ENCODE measurements around the gene VGLL4. TPM values are rescaled to one million over a fixed set of nuclear protein-coding genes. Genes with fewer than 3 reads are reported as not detected.
"Not testable (repeated sequence)": the region's sequence is repeated elsewhere in the genome, so short reads cannot be mapped to it uniquely, and the experiment has no call there.

VGLL4 gene
- total RNA-seq, 1 donor from 2014 or later: 120 TPM

DNA sequence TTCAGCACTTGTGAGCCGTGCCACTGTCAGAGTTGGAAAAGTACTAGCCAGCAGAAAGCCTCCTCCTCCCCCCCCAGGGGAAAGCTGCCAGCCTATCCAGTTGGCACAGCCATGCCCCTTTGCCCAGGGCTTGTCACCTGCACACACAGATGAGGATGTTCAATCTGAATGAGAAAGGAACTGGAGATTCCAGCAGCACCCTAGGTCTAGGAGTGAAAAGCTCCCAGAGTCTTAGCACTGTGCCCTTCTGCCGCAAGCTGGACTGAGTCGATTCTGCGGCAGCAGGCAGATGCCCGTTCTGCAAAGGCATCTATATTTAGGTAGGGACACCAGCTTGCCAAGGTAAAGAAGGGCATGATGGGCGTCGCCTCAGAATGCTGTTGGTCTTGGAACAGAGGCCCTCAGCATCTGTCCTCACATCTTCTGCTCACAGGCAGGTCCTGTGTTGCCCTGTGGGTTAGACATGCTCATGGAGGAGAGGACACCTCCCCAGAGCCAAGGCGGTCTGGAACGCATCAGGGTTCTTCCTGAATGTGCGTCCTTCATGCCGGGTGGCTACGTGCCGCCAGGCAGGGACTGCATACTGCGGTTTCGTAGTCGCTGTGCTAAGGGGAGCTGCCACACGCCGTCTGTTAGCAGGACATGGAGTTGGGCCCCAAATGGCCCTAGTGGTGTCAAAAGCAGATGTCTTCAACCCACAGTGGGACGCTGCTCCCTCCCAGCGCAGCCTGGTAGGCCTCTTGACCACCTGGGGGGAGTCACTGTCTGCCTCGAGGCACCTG, 109.5 kb downstream of the VGLL4 start:
- no peaks in the 10 kb centered on the region for H3K9me3 Mint-ChIP-seq (ENCODE audit: unreplicated experiment)

GRCh38 chr3:11532931-11533391, 110.8 kb downstream of the VGLL4 start:
- H3K4me1 Mint-ChIP-seq (ENCODE audit: unreplicated experiment): peaks cover 2% of the 10 kb centered on the region
- no peak for DNase-seq (ENCODE audit: low spot score)
- no peak for TF ChIP-seq CTCF (IDR thresholded peaks at IDR 0.05; ENCODE audit: unreplicated experiment)
- no peak overlapping the region for H3K27ac Mint-ChIP-seq (ENCODE audit: unreplicated experiment)
- H3K4me3 Mint-ChIP-seq (ENCODE audit: unreplicated experiment): no peak overlapping the region
- no peaks in the 10 kb centered on the region for H3K9me3 Mint-ChIP-seq (ENCODE audit: unreplicated experiment)
- H3K27me3 Mint-ChIP-seq (ENCODE audit: unreplicated experiment): peaks cover 2% of the 10 kb centered on the region
- H3K36me3 Mint-ChIP-seq (ENCODE audit: low read depth, unreplicated experiment): no peaks in the 10 kb centered on the region

More for the DNA sequence above, 109.5 kb downstream of the VGLL4 start:
- Mint-ChIP-seq H3K27ac (ENCODE audit: unreplicated experiment) (no peak overlapping the region), H3K36me3 (ENCODE audit: low read depth, unreplicated experiment) (no peaks in the 10 kb centered on the region), H3K27me3 (ENCODE audit: unreplicated experiment) (peaks cover 2% of the 10 kb centered on the region), H3K4me1 (ENCODE audit: unreplicated experiment) (peaks cover 2% of the 10 kb centered on the region), H3K4me3 (ENCODE audit: unreplicated experiment) (no peak overlapping the region)
- DNase-seq (ENCODE audit: low spot score): no peak
- no peak for TF ChIP-seq CTCF (IDR thresholded peaks at IDR 0.05; ENCODE audit: unreplicated experiment)

DNA sequence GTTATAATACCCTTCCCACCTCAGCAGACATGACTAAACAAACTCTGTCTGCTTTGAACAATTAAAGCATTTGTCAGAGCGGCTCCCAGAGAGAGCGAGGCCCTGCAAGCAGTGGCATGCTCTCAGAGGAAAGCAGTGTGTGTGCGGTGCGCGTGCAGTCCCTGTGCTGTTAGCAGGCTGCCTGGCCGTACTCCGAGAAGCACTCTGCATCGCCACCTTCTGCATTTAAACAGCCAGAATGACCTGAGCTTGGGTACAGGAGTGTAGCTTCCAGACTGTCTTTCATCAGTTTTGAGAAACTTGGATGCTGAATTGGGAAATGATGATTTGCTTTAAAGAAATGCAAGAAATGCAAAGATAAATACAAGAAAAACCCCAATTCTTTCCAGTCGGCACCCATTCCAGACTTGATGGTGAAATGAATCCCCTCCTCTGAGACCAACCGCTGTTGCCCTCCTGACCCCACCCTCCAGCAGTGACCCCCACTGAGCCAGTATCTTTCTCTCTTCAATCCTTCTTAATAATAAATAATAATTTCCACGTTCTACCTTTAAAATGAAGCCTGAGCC, 113.5 kb downstream of the VGLL4 start:
- H3K27me3 Mint-ChIP-seq (ENCODE audit: unreplicated experiment): peaks cover 2% of the 10 kb centered on the region
- no peak overlapping the region for H3K4me3 Mint-ChIP-seq (ENCODE audit: unreplicated experiment)
- no peak for TF ChIP-seq CTCF (IDR thresholded peaks at IDR 0.05; ENCODE audit: unreplicated experiment)
- no peaks in the 10 kb centered on the region for H3K4me1 Mint-ChIP-seq (ENCODE audit: unreplicated experiment)
- H3K36me3 Mint-ChIP-seq (ENCODE audit: low read depth, unreplicated experiment): no peaks in the 10 kb centered on the region
- H3K27ac Mint-ChIP-seq (ENCODE audit: unreplicated experiment): no peak overlapping the region
- H3K9me3 Mint-ChIP-seq (ENCODE audit: unreplicated experiment): no peaks in the 10 kb centered on the region
- DNase-seq (ENCODE audit: low spot score): no peak

DNA sequence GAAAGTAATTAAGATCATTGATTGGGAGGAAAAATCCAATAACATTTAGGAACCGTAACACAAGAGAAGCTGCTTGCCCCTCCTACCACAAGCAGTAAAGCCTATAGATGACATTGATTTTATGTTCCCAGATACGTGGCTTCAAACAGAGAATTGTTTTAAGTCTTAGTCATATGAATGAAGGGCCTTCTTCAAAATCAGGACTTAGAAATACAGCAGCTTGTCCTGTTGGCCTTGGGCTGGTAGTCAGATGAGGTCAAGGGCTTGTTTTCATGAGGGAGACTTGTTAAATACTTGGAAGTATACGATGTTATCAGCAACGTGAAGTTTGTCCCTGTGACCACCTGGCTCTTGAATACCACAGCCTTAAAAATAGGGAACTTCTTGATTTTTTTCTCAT, 114.4 kb downstream of the VGLL4 start:
- no peaks in the 10 kb centered on the region for H3K4me1 Mint-ChIP-seq (ENCODE audit: unreplicated experiment)
- H3K4me3 Mint-ChIP-seq (ENCODE audit: unreplicated experiment): no peak overlapping the region
- peaks cover 2% of the 10 kb centered on the region for H3K27me3 Mint-ChIP-seq (ENCODE audit: unreplicated experiment)
- H3K36me3 Mint-ChIP-seq (ENCODE audit: low read depth, unreplicated experiment): no peaks in the 10 kb centered on the region
- H3K27ac Mint-ChIP-seq (ENCODE audit: unreplicated experiment): no peak overlapping the region
- no peaks in the 10 kb centered on the region for H3K9me3 Mint-ChIP-seq (ENCODE audit: unreplicated experiment)
- no peak for DNase-seq (ENCODE audit: low spot score)
- TF ChIP-seq CTCF (IDR thresholded peaks at IDR 0.05; ENCODE audit: unreplicated experiment): no peak

- H3K27ac Mint-ChIP-seq (ENCODE audit: unreplicated experiment); H3K4me3 Mint-ChIP-seq (ENCODE audit: unreplicated experiment); H3K4me1 Mint-ChIP-seq (ENCODE audit: unreplicated experiment): not testable (repeated sequence)
Measured at GRCh38 chr3:11526121-11526520, 117.6 kb downstream of the VGLL4 start.

More at GRCh38 chr3:11526121-11526520, 117.6 kb downstream of the VGLL4 start:
- H3K27me3 Mint-ChIP-seq (ENCODE audit: unreplicated experiment); H3K36me3 Mint-ChIP-seq (ENCODE audit: low read depth, unreplicated experiment); DNase-seq (ENCODE audit: low spot score); H3K9me3 Mint-ChIP-seq (ENCODE audit: unreplicated experiment): not testable (repeated sequence)

Data from endothelial cell (in vitro differentiated cells).